GM23248 (cell line): ENCODE results near the gene TGM1.

ENCODE experiments used
- EZH2 ChIP-seq: fragments of 200-600 bp; sonication (generic); IDR thresholded peaks from 2 replicates; pipeline ENCODE4 v1.6.1; 2018; ENCODE audit warnings: antibody characterized with exemption, mild to moderate bottlenecking; ENCODE audit not compliant: insufficient read depth, poor library complexity, severe bottlenecking
- EZH2phosphoT487 ChIP-seq: fragments of 200-600 bp; sonication (generic); IDR thresholded peaks from 2 replicates; pipeline ENCODE4 v1.6.1; 2018; ENCODE audit warnings: antibody characterized with exemption, moderate library complexity, mild to moderate bottlenecking, low read depth; ENCODE audit not compliant: insufficient read depth

GRCh38 chr14:24271834-24272263, 8.9 kb upstream of the TGM1 start:
- TF ChIP-seq EZH2 (no peak), EZH2phosphoT487 (no peak)
